ENCODE results near the gene TTC17.
"Not testable (repeated sequence)": the region's sequence is repeated elsewhere in the genome, so short reads cannot be mapped to it uniquely, and the experiment has no call there.

TTC17 gene

DNA sequence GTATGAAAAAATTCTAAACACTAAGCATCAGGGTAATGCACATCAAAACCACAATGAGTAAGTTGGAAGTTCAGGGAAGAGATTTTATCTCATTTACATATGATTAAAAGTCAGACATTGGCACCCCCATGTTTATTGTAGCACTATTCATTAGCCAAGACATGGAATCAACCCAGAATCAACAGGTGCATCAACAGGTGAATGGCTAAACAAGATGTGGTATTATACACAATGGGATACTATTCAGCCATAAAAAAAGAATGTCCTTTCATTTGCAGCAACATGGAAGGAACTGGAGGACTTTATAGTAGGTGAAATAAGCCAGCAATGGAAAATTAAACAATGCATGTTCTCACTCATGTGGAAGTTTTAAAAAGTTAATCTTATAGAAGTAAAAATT lies 17.6 kb upstream of the TTC17 start:
- TF ChIP-seq CTCF (conservative IDR thresholded peaks at IDR 0.05; ENCODE audit: low read depth, low read length) = no peak
- H3K4me3 ChIP-seq (ENCODE audit: low read depth, low read length) = no peak overlapping the region
- no peak for DNase-seq (ENCODE audit: low read depth)

GRCh38 chr11:43351426-43351825 lies 7.3 kb upstream of the TTC17 start:
- DNase-seq (ENCODE audit: low read depth); H3K4me3 ChIP-seq (ENCODE audit: low read depth, low read length): not testable (repeated sequence)

GRCh38 chr11:43354311-43354710 lies 4.4 kb upstream of the TTC17 start:
- no peak overlapping the region for H3K4me3 ChIP-seq (ENCODE audit: low read depth, low read length)
- DNase-seq (ENCODE audit: low read depth) = no peak
- TF ChIP-seq CTCF (conservative IDR thresholded peaks at IDR 0.05; ENCODE audit: low read depth, low read length) = no peak

- DNase-seq (ENCODE audit: low read depth) = no peak
- H3K4me3 ChIP-seq (ENCODE audit: low read depth, low read length) = no peak overlapping the region
- no peak for TF ChIP-seq CTCF (conservative IDR thresholded peaks at IDR 0.05; ENCODE audit: low read depth, low read length)
Observed at GRCh38 chr11:43356336-43356735, 2.4 kb upstream of the TTC17 start.

DNA sequence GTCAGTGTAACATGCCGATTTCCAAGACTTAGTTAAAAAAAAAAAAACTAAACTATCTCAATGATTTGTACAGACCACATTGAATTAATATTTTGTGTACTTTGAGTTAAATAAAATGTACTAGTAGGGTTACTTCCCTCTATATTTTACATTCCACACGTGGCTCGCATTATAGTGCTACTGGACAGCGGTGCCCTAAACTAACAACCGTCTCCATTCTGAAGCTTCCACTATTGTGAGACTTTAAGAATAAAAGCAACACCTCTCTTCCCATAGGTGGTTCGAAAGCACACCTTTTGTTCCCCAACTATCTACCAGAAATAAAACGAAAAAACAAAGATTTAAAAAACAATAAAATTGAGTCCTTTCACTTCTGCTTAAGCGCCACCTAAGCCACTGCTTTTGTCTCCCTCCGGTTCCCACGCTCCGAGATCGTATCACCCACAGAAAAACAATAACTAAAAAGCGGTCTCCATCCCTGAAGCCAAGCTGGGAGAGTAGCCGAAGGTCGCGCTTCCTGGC lies 380 bp upstream of the TTC17 start:
- no peak for DNase-seq (ENCODE audit: low read depth)
- no peak for TF ChIP-seq CTCF (conservative IDR thresholded peaks at IDR 0.05; ENCODE audit: low read depth, low read length)
- peak overlapping the region; percentile 99 for H3K4me3 ChIP-seq (ENCODE audit: low read depth, low read length)

- DNase-seq (ENCODE audit: low read depth) = peak; percentile 57
- peak overlapping the region; percentile 99 for H3K4me3 ChIP-seq (ENCODE audit: low read depth, low read length)
- no peak for TF ChIP-seq CTCF (conservative IDR thresholded peaks at IDR 0.05; ENCODE audit: low read depth, low read length)
Observed at GRCh38 chr11:43359422-43359818, 700 bp downstream of the TTC17 start.

- peak; percentile 64 for DNase-seq (ENCODE audit: low read depth)
- H3K4me3 ChIP-seq (ENCODE audit: low read depth, low read length) = no peak overlapping the region
- no peak for TF ChIP-seq CTCF (conservative IDR thresholded peaks at IDR 0.05; ENCODE audit: low read depth, low read length)
Observed at GRCh38 chr11:43360361-43361032, 1.8 kb downstream of the TTC17 start.
